Measurements from ENCODE around the gene C11orf54. TPM values are rescaled to one million over a fixed set of nuclear protein-coding genes. Genes with fewer than 3 reads are reported as not detected.
A peak's percentile ranks its signal among the peaks of the same experiment; 100 is the strongest.

Gene C11orf54
- total RNA-seq, 2 donors from 2014 or later: 43.8 to 72.8 TPM

GRCh38 chr11:93813974-93814373 lies 72.5 kb downstream of the C11orf54 start:
- WGBS: 93% methylated on average over 5 of the region's 5 CpGs
- no peak for TF ChIP-seq POLR2A (IDR thresholded peaks at IDR 0.05)
- TF ChIP-seq, protein P1, sequence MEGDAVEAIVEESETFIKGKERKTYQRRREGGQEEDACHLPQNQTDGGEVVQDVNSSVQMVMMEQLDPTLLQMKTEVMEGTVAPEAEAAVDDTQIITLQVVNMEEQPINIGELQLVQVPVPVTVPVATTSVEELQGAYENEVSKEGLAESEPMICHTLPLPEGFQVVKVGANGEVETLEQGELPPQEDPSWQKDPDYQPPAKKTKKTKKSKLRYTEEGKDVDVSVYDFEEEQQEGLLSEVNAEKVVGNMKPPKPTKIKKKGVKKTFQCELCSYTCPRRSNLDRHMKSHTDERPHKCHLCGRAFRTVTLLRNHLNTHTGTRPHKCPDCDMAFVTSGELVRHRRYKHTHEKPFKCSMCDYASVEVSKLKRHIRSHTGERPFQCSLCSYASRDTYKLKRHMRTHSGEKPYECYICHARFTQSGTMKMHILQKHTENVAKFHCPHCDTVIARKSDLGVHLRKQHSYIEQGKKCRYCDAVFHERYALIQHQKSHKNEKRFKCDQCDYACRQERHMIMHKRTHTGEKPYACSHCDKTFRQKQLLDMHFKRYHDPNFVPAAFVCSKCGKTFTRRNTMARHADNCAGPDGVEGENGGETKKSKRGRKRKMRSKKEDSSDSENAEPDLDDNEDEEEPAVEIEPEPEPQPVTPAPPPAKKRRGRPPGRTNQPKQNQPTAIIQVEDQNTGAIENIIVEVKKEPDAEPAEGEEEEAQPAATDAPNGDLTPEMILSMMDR (IDR thresholded peaks at IDR 0.05): no peak
- no peak for TF ChIP-seq POLR2AphosphoS5 (IDR thresholded peaks at IDR 0.05)
- Histone ChIP-seq H3K27ac (no peak overlapping the region), H3K4me3 (no peak overlapping the region), H3K9me3 (no peaks in the 10 kb centered on the region), H3K36me3 (peaks cover 0 to 3% of the 10 kb centered on the region in 2 donors), H3K27me3 (replicated peaks; ENCODE audit: insufficient read depth) (no peaks in the 10 kb centered on the region), H3K4me1 (replicated peaks) (no peaks in the 10 kb centered on the region)
- no peak for DNase-seq (ENCODE audit: low spot score)
- intact Hi-C loops (cut with DNase I): no loop called here

MicroRNA genes within 50 kb of the gene (microRNA counts, 767-probe panel; counts per million panel counts)
- 0 to 431 counts per million in 2 donors for microRNA hsa-miR-1304-5p

Small RNAs within 50 kb of the gene (microRNA-seq; reads per million reads assigned to microRNA genes)
- 2.3 reads per million, percentile 32 among the genes with 10 or more reads in this experiment for gene MIR1304

Small RNAs within 50 kb of the gene (small RNA-seq; reads per million reads assigned to genes)
- 0 reads per million in 2 donors for gene RF00019
- gene RF00493: 30.1 to 41.1 reads per million in 2 donors
- 0.10 to 0.19 reads per million in 2 donors for gene SCARNA9
- 0 reads per million in 2 donors for gene SNORA1
- 0 reads per million in 2 donors for gene SNORA18
- 0 reads per million in 2 donors for gene SNORA25
- 0 reads per million in 2 donors for gene SNORA32
- gene SNORA40: 0 reads per million in 2 donors
- gene SNORA8: 0 reads per million in 2 donors
- gene SNORD5: 0 reads per million in 2 donors
- gene SNORD6: 587 to 680 reads per million in 2 donors

Other genes with a start within 250 kb of the C11orf54 start
- 100 to 1,000 TPM in 1 of 2 donors, 10 to 100 TPM in 1; 63.8 to 140 TPM for gene SMCO4, start 198.3 kb upstream of the C11orf54 start, total RNA-seq
- gene CEP295, start 80.0 kb upstream of the C11orf54 start, total RNA-seq: 10 to 100 TPM; 13.6 to 21.9 TPM
- gene TAF1D, start 177 bp upstream of the C11orf54 start, total RNA-seq: 10 to 100 TPM; 39.3 to 53.0 TPM
- 10 to 100 TPM; 22.4 to 31.4 TPM for gene MED17, start 42.6 kb downstream of the C11orf54 start, total RNA-seq
- gene VSTM5, start 108.9 kb downstream of the C11orf54 start, total RNA-seq: under 1 TPM; 0.74 to 0.77 TPM

All from prostate gland (tissue), 2 donors.